ENCODE measurements around the gene CDH9. TPM values are rescaled to one million over a fixed set of nuclear protein-coding genes. Genes with fewer than 3 reads are reported as not detected.

Gene CDH9
- total and polyA plus RNA-seq, 2 experiments from 2014 or later = not detected

GRCh38 chr5:27010646-27011045, 27.7 kb downstream of the CDH9 start:
- DNase-seq = no peak
- H2AFZ ChIP-seq = no peak overlapping the region
- H3K4me2 ChIP-seq (ENCODE audit: unreplicated experiment) = no peak overlapping the region
- no peak overlapping the region for H3K27ac ChIP-seq
- WGBS, 2 experiments (ENCODE audit: low coverage in 1 of 2, low lambda C conversion rate in 2 of 2, missing lambda C conversion rate in 2 of 2) = 17 to 19% methylated on average over 1 of the region's 1 CpG
- H3K4me1 ChIP-seq (ENCODE audit: insufficient read depth) = no peaks in the 10 kb centered on the region
- H3K9ac ChIP-seq = no peak overlapping the region
- no peaks in the 10 kb centered on the region for H3F3A ChIP-seq (ENCODE audit: insufficient read depth)
- TF ChIP-seq EZH2phosphoT487 (IDR thresholded peaks at IDR 0.05; ENCODE audit: insufficient read depth, low read depth) (no peak), EZH2 (IDR thresholded peaks at IDR 0.05; ENCODE audit: insufficient read depth, poor library complexity, severe bottlenecking) (no peak)
- H3K4me3 ChIP-seq = no peak overlapping the region
- H3K79me2 ChIP-seq (ENCODE audit: insufficient read depth) = no peaks in the 10 kb centered on the region
- H4K20me1 ChIP-seq (ENCODE audit: insufficient read depth) = no peaks in the 10 kb centered on the region
- H3K27me3 ChIP-seq (replicated peaks; ENCODE audit: insufficient read depth) = no peaks in the 10 kb centered on the region
- H3K36me3 ChIP-seq (ENCODE audit: low read depth) = no peaks in the 10 kb centered on the region
- H3K9me2 ChIP-seq (ENCODE audit: insufficient read depth) = no peaks in the 10 kb centered on the region
- in situ Hi-C loops (cut with MboI) = no loop called here
- no peaks in the 10 kb centered on the region for H3K9me3 ChIP-seq (ENCODE audit: low read depth)

DNA sequence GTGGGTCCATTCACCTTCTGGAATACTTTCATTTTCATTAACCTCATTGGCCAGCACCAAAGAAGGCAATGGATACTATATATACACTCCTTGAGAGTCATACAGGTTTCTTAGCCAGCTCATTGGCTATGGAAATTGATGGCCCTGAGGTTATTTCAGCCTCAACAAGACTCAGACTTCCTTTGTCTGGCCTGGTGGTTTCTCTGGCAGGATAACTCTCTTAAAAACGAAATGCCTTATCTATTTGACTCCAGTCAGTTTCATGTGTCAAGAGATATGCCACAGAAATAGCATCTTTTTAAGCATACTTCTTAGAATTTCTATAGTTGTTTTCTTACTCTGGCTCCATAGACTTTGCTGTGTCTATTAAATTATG, 28.9 kb downstream of the CDH9 start:
- 0% methylated on average over 1 of the region's 1 CpG for WGBS, 2 experiments (ENCODE audit: low coverage in 1 of 2, low lambda C conversion rate in 2 of 2, missing lambda C conversion rate in 2 of 2)
- H3K9me2 ChIP-seq (ENCODE audit: insufficient read depth) = no peaks in the 10 kb centered on the region
- H3K9ac ChIP-seq = no peak overlapping the region
- H4K20me1 ChIP-seq (ENCODE audit: insufficient read depth) = no peaks in the 10 kb centered on the region
- DNase-seq = no peak
- H3K4me2 ChIP-seq (ENCODE audit: unreplicated experiment) = no peak overlapping the region
- no peak overlapping the region for H3K27ac ChIP-seq
- in situ Hi-C loops (cut with MboI) = no loop called here
- TF ChIP-seq EZH2phosphoT487 (IDR thresholded peaks at IDR 0.05; ENCODE audit: insufficient read depth, low read depth) (no peak), EZH2 (IDR thresholded peaks at IDR 0.05; ENCODE audit: insufficient read depth, poor library complexity, severe bottlenecking) (no peak)
- no peaks in the 10 kb centered on the region for H3K4me1 ChIP-seq (ENCODE audit: insufficient read depth)
- H3K79me2 ChIP-seq (ENCODE audit: insufficient read depth) = no peaks in the 10 kb centered on the region
- H3K27me3 ChIP-seq (replicated peaks; ENCODE audit: insufficient read depth) = no peaks in the 10 kb centered on the region
- no peaks in the 10 kb centered on the region for H3K36me3 ChIP-seq (ENCODE audit: low read depth)
- H2AFZ ChIP-seq = no peak overlapping the region
- H3K9me3 ChIP-seq (ENCODE audit: low read depth) = no peaks in the 10 kb centered on the region
- no peak overlapping the region for H3K4me3 ChIP-seq
- no peaks in the 10 kb centered on the region for H3F3A ChIP-seq (ENCODE audit: insufficient read depth)

GRCh38 chr5:27008604-27009539, 29.5 kb downstream of the CDH9 start:
- H3K9me3 ChIP-seq (ENCODE audit: low read depth) = no peaks in the 10 kb centered on the region
- no peak overlapping the region for H3K27ac ChIP-seq
- H2AFZ ChIP-seq = no peak overlapping the region
- in situ Hi-C loops (cut with MboI) = no loop called here
- H3K9ac ChIP-seq = no peak overlapping the region
- no peak overlapping the region for H3K4me2 ChIP-seq (ENCODE audit: unreplicated experiment)
- WGBS, 2 experiments (ENCODE audit: low coverage in 1 of 2, low lambda C conversion rate in 2 of 2, missing lambda C conversion rate in 2 of 2) = 20 to 25% methylated on average over 3 of the region's 3 CpGs
- no peaks in the 10 kb centered on the region for H3K79me2 ChIP-seq (ENCODE audit: insufficient read depth)
- H3K4me3 ChIP-seq = no peak overlapping the region
- no peak for TF ChIP-seq EZH2phosphoT487 (IDR thresholded peaks at IDR 0.05; ENCODE audit: insufficient read depth, low read depth)
- no peaks in the 10 kb centered on the region for H3K36me3 ChIP-seq (ENCODE audit: low read depth)
- H3F3A ChIP-seq (ENCODE audit: insufficient read depth) = no peaks in the 10 kb centered on the region
- no peaks in the 10 kb centered on the region for H4K20me1 ChIP-seq (ENCODE audit: insufficient read depth)
- no peak for DNase-seq
- no peaks in the 10 kb centered on the region for H3K27me3 ChIP-seq (replicated peaks; ENCODE audit: insufficient read depth)
- H3K9me2 ChIP-seq (ENCODE audit: insufficient read depth) = no peaks in the 10 kb centered on the region
- H3K4me1 ChIP-seq (ENCODE audit: insufficient read depth) = no peaks in the 10 kb centered on the region

- Histone ChIP-seq H3K9ac (no peak overlapping the region), H3K4me2 (ENCODE audit: unreplicated experiment) (no peak overlapping the region), H3K36me3 (ENCODE audit: low read depth) (no peaks in the 10 kb centered on the region), H3K79me2 (ENCODE audit: insufficient read depth) (no peaks in the 10 kb centered on the region), H3F3A (ENCODE audit: insufficient read depth) (no peaks in the 10 kb centered on the region), H3K9me3 (ENCODE audit: low read depth) (no peaks in the 10 kb centered on the region), H3K27ac (no peak overlapping the region), H3K9me2 (ENCODE audit: insufficient read depth) (no peaks in the 10 kb centered on the region), H2AFZ (no peak overlapping the region), H3K27me3 (replicated peaks; ENCODE audit: insufficient read depth) (no peaks in the 10 kb centered on the region), H3K4me1 (ENCODE audit: insufficient read depth) (no peaks in the 10 kb centered on the region), H3K4me3 (no peak overlapping the region), H4K20me1 (ENCODE audit: insufficient read depth) (no peaks in the 10 kb centered on the region)
- DNase-seq = no peak
- in situ Hi-C loops (cut with MboI) = no loop called here
- TF ChIP-seq EZH2 (IDR thresholded peaks at IDR 0.05; ENCODE audit: insufficient read depth, poor library complexity, severe bottlenecking) (no peak), EZH2phosphoT487 (IDR thresholded peaks at IDR 0.05; ENCODE audit: insufficient read depth, low read depth) (no peak)
Measured at GRCh38 chr5:27007121-27007520, 31.3 kb downstream of the CDH9 start.

All from GM23248 (cell line).